GM21576 (cell line): ENCODE measurements around the gene LENG1.
A peak's percentile ranks its signal among the peaks of the same experiment; 100 is the strongest.
"Not testable (repeated sequence)": the region's sequence is repeated elsewhere in the genome, so short reads cannot be mapped to it uniquely, and the experiment has no call there.

Experiments used
- ATAC-seq: cut with Tn5 transposase; IDR thresholded peaks from one replicate; pipeline ENCODE4 v1.9.1; 2021; ENCODE audit warnings: mild to moderate bottlenecking, moderate library complexity; ENCODE audit not compliant: unreplicated experiment

LENG1 gene

GRCh38 chr19:54159352-54160181, at the start of gene LENG1:
TSS of gene LENG1 (minus strand) at chr19:54159721. CDS start at chr19:54159695, 26 bp downstream.
- peak; percentile 86 for ATAC-seq

DNA sequence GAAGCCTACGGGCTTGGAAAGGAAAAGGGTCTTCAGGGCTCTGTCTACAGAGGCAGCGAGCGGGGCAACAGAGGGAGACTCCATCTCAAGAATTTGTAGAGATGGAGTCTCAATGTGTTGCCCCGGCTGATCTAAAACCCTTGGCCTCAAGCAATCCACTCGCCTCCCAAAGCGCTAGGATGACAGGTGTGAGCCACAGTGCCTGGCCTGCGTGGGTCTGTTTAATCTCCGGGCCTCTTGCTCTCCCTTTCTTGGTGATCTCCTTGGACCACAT, 49.2 kb upstream of the LENG1 start:
- ATAC-seq: no peak

GRCh38 chr19:54207983-54208783, 48.7 kb upstream of the LENG1 start:
- peak; percentile 48 for ATAC-seq

GRCh38 chr19:54207676-54207982, 48.1 kb upstream of the LENG1 start:
- ATAC-seq: no peak

- ATAC-seq: not testable (repeated sequence)
Observed at GRCh38 chr19:54207193-54207592, 47.7 kb upstream of the LENG1 start.

DNA sequence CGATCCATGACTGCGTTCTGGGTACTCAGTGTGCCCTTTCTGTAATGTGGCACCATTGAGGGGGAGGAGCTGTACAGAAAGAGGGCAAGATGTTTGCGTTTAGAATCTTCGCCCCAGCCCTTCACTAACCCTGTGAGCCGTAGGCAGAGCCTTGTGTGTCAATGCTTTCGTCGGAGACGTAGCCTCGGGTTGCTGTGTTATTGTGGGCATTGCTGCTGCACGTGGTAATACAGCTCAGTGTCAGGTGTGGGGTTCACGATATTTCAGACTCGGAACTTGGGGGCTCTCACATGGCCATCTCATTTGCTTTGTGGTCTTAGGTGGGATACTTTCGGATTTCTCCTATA, 47.3 kb upstream of the LENG1 start:
- no peak for ATAC-seq

- no peak for ATAC-seq
Observed at GRCh38 chr19:54206030-54206830, 46.7 kb upstream of the LENG1 start.

GRCh38 chr19:54204767-54205468, 45.4 kb upstream of the LENG1 start:
- no peak for ATAC-seq

DNA sequence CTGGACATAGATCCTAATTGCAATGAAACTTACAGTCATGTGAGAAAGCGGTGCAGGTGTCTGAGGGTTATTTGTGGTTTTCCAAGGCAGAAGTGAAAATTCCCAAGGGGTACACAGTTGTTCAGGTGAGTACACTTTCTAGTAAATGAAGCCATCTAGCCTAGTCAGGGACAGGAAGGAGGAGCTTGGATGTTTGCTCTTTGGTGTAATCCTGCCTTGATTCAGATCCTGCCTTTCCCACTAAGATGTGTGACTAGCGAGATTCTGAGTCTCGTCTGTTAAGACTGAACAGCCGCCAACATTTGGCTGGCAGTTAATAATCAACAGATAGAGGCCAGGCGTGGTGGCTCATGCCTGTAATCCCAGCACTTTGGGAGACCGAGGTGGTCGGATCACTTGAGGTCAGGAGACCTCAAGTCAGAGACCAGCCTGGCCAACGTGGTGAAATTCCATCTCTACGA, 43.7 kb upstream of the LENG1 start:
- ATAC-seq: no peak

DNA sequence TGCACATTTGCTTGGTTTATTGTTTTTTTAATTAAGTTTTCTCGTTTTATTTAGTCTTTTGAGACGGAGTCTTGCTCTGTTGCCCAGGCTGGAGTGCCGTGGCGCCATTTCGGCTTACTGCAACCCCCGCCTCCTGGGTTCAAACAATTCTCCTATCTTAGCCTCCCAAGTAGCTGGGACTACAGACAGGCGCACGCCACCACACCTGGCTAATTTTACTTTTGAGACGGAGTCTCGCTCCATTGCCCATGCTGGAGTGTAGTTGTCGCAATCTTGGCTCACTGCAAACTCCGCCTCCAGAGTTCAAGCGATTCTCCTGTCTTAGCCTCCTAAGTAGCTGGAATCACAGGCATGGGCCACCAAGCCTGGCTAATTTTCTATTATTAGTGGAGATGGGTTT, 42.5 kb upstream of the LENG1 start:
- ATAC-seq: no peak

- ATAC-seq: no peak
Observed at GRCh38 chr19:54201172-54201701, 41.7 kb upstream of the LENG1 start.

DNA sequence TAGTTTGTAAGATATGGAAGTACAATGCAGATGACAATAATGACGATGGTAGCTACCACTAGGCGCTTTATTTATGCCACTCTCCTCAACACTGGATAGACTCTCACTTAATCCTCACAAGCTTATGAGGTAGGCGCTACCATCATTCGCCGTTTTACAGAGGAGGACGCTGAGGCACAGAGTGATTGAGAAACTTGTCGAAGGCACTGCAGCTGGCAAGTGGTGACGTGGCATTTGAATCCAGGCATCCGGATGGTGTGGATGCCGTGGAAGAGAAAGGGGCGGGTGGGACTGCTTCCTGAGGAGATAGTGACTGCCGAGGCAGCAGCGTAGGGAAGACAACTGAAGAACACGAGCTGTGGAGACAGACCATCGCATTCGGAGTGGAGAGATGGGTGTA, 39.9 kb upstream of the LENG1 start:
- no peak for ATAC-seq

- no peak for ATAC-seq
Observed at GRCh38 chr19:54197121-54197520, 37.6 kb upstream of the LENG1 start.

- ATAC-seq: no peak
Observed at GRCh38 chr19:54196536-54196935, 37.0 kb upstream of the LENG1 start.

DNA sequence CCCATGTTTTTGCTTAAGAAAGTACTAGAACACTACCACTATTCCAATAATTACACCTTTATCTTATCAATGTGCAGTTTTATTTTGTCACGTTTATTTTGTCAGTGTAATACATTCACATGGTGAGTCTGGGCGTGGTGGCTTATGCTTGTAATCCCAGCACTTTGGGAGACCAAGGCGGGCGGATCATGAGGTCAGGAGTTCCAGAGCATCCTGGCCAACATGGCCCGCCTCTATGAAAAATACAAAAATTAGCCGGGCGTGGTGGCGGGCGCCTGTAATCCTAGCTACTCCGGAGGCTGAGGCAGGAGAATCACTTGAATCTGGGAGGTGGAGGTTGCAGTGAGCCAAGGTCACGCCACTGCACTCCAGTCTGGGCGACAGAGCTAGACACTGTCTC, 34.9 kb upstream of the LENG1 start:
- not testable (repeated sequence) for ATAC-seq

DNA sequence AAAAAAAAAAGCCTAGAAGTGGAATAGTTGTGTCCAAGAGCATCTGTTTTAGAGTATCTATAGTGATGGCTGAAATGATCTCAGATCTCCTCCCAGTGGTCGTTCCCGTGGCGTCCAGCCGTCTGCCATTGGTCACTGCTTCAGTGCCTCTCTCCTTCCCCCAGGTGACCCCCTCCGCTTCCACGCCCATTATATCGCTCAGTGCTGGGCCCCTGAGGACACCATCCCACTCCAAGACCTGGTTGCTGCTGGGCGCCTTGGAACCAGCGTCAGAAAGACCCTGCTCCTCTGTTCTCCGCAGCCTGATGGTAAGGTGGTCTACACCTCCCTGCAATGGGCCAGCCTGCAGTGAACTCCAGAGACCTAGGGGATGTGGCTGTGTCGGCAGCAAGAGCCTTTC, 33.5 kb upstream of the LENG1 start:
- no peak for ATAC-seq

- ATAC-seq: no peak
Observed at GRCh38 chr19:54191811-54192453, 32.4 kb upstream of the LENG1 start.

DNA sequence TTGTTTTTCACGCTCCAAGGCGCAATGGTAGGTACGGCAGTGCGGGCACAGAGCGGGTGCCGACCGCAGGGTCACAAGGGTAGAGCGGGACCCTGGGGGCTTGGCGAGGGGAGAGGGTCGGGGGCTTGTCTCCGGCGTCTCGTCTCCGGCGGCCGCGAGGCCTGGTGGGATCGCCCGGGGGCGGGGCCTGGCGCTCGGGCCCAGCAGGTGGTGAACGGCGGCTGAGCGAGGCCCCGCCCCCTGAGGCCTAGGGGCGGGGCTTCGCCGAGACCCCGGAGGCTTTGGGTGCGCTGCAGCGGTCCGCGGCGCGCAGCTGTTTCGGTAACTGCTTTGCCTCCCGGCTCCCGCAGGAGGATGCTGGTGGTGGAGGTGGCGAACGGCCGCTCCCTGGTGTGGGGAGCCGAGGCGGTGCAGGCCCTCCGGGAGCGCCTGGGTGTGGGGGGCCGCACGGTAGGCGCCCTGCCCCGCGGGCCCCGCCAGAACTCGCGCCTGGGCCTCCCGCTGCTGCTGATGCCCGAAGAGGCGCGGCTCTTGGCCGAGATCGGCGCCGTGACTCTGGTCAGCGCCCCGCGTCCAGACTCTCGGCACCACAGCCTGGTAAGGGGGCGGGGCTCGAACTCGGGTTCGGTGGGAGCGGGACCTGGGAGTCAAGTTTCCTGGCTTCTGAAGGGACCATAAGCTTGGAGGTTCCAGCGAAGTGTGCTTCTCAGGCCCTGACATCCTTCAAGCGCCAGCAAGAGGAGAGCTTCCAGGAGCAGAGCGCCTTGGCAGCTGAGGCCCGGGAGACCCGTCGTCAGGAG, 31.7 kb upstream of the LENG1 start, which contains the start of gene TSEN34:
TSS of gene TSEN34 (plus strand) at position 298 of the 800 bp plus-strand sequence. CDS start at position 355, 57 bp downstream.
- ATAC-seq: peak; percentile 19

DNA sequence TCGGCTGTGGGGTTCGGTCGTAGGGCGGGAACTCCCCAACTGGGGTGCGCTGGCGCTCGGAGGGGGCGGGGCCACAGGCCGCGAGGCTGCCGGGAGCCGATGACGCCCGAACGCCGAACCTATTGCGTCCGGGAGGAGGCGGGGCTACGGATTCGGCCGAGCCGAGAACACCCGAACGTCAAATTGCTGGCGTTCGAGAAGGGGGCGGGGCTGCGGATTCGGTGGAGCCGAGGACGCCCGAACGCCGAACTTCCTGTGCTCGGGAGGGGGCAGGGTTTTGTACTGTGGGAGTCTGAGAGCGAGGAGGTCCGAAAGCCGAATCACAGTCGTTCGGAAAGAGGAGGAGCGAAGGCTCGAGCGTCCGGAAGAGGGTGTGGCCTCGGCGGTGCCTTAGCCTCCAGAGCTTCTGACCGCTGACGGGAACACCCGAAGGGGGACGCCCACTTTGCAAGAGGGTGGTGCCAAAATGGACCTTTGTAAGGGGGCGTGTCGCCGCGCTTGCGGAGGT, 31.0 kb upstream of the LENG1 start:
- ATAC-seq: peak; percentile 46
